B cell (primary cell): ENCODE measurements around the gene INO80C. TPM values are rescaled to one million over a fixed set of nuclear protein-coding genes. Genes with fewer than 3 reads are reported as not detected.

Experiments used
- ATAC-seq: fragments of 200-7000 bp; cut with Tn5 transposase; one replicate; pipeline ENCODE4 v1.10.0; 2021; ENCODE audit warnings: low read depth, mild to moderate bottlenecking, moderate number of reproducible peaks, moderate library complexity
- CTCF ChIA-PET: fragments of 350-600 bp; sonication (Branson Sonifier 250); formaldehyde crosslinking; loops from one replicate; lab custom pipeline; 2021; ENCODE audit warnings: antibody characterized with exemption, inconsistent platforms; lab: Charles Lee
- POLR2A ChIA-PET: fragments of 350-600 bp; sonication (Branson Sonifier 250); formaldehyde crosslinking; loops from one replicate; lab custom pipeline; 2021; ENCODE audit warnings: antibody characterized with exemption; lab: Charles Lee
- DNase-seq: peaks from one replicate; pipeline ENCODE4 v3.0.0; 2013
- H2AFZ ChIP-seq: 2 replicates; pipeline ENCODE4 v1.6.1; 2012; ENCODE audit warnings: mild to moderate bottlenecking, low read depth, low read length; ENCODE audit not compliant: insufficient read depth, poor library complexity, severe bottlenecking
- H3K27ac ChIP-seq, 2 donors: 1 replicate in 1 of 2; 2 replicates in 1 of 2; pipeline ENCODE4 v1.5.1; 2012 to 2013; ENCODE audit warnings: low read length in 2 of 2, mild to moderate bottlenecking in 2 of 2, moderate library complexity in 1 of 2
- H3K27me3 ChIP-seq, 4 experiments: fragments of 200-600 bp in 1 of 4; sonication (generic) in 1 of 4; replicated peaks in 1 of 4; 1 replicate in 2 of 4; 2 replicates in 2 of 4; pipeline versions ENCODE4 v1.6.1 to v1.7.0; 2013 to 2016; ENCODE audit warnings: low read length in 3 of 4, mild to moderate bottlenecking in 2 of 4, mixed read lengths in 1 of 4, moderate library complexity in 1 of 4; ENCODE audit not compliant: insufficient read depth in 4 of 4, control insufficient read depth in 3 of 4; ENCODE audit errors: control extremely low read depth in 1 of 4
- H3K36me3 ChIP-seq, 2 experiments: replicated peaks in 1 of 2; 1 replicate in 1 of 2; 2 replicates in 1 of 2; pipeline versions ENCODE4 v1.6.1 to v1.7.1; 2013; ENCODE audit warnings: low read length in 1 of 2; ENCODE audit not compliant: insufficient read depth in 2 of 2, control insufficient read depth in 1 of 2; ENCODE audit errors: control extremely low read depth in 1 of 2, extremely low read depth in 1 of 2
- H3K4me1 ChIP-seq, 2 donors: fragments of 200-600 bp in 1 of 2; sonication (generic) in 1 of 2; 1 replicate in 1 of 2; 2 replicates in 1 of 2; pipeline versions ENCODE4 v1.5.1 to v1.6.1; 2013 to 2017; ENCODE audit warnings: low read length in 2 of 2; ENCODE audit not compliant: control insufficient read depth in 2 of 2, insufficient read depth in 2 of 2
- H3K4me2 ChIP-seq: replicated peaks from 2 replicates; pipeline ENCODE3; 2012; ENCODE audit warnings: mild to moderate bottlenecking, low read depth, low read length; ENCODE audit not compliant: poor library complexity, severe bottlenecking
- H3K4me3 ChIP-seq, 5 experiments: fragments of 200-600 bp in 1 of 5; sonication (generic) in 1 of 5; 1 replicate in 3 of 5; 2 replicates in 2 of 5; pipeline versions ENCODE4 v1.5.1 to v1.7.0; 2011 to 2016; ENCODE audit warnings: low read length in 4 of 5, mild to moderate bottlenecking in 4 of 5, low read depth in 2 of 5, control low read depth in 1 of 5, moderate library complexity in 1 of 5; ENCODE audit not compliant: insufficient read depth in 1 of 5; ENCODE audit errors: control extremely low read depth in 1 of 5, extremely low read depth in 1 of 5
- H3K79me2 ChIP-seq: fragments of 200-600 bp; sonication (generic); one replicate; pipeline ENCODE4 v1.6.0; 2016; ENCODE audit warnings: low read length; ENCODE audit not compliant: control insufficient read depth, insufficient read depth
- H3K9ac ChIP-seq: fragments of 200-600 bp; sonication (generic); 2 replicates; pipeline ENCODE4 v1.6.1; 2017; ENCODE audit warnings: mild to moderate bottlenecking, low read length, moderate library complexity
- H3K9me3 ChIP-seq, 3 donors: one replicate each; pipeline versions ENCODE4 v1.6.1 to v1.7.1; 2013; ENCODE audit warnings: low read length in 2 of 3; ENCODE audit not compliant: control insufficient read depth in 2 of 3, insufficient read depth in 1 of 3; ENCODE audit errors: control extremely low read depth in 1 of 3
- H4K20me1 ChIP-seq: 2 replicates; pipeline ENCODE4 v1.6.0; 2012; ENCODE audit warnings: mild to moderate bottlenecking, low read length; ENCODE audit not compliant: insufficient read depth, control insufficient read depth, poor library complexity, severe bottlenecking
- H3K27ac Mint-ChIP-seq: one replicate; pipeline ENCODE4 v1.8.0; 2021; ENCODE audit warnings: mixed read lengths
- H3K27me3 Mint-ChIP-seq: one replicate; pipeline ENCODE4 v1.8.0; 2021; ENCODE audit warnings: mixed read lengths
- H3K4me1 Mint-ChIP-seq: one replicate; pipeline ENCODE4 v1.8.0; 2021; ENCODE audit warnings: mixed read lengths
- H3K4me3 Mint-ChIP-seq: one replicate; pipeline ENCODE4 v1.8.0; 2021; ENCODE audit warnings: mixed read lengths
- H3K9me3 Mint-ChIP-seq: one replicate; pipeline ENCODE4 v1.8.0; 2022; ENCODE audit warnings: mixed read lengths; ENCODE audit not compliant: insufficient read depth
- EZH2 ChIP-seq: IDR thresholded peaks from 2 replicates; pipeline ENCODE4 v1.6.1; 2012; ENCODE audit warnings: borderline replicate concordance, low read depth, mild to moderate bottlenecking, moderate library complexity, low read length; ENCODE audit not compliant: insufficient read depth, poor library complexity, severe bottlenecking
- WGBS: methylation state at CpG from one replicate; pipeline ENCODE4 v1.1.5; 2013; ENCODE audit warnings: missing lambda C conversion rate; ENCODE audit not compliant: insufficient coverage; 5-methylcytosine and 5-hydroxymethylcytosine counted together
- intact Hi-C: fragments of 100-400 bp; cut with micrococcal nuclease; formaldehyde crosslinking; loops from one replicate; pipeline ENCODE4 v1.10.0; 2022
- polyA plus RNA-seq: library from polyadenylated mRNA; depleted of rRNA; stranded (reverse); fragments of >200 nt; gene quantifications from 2 replicates; pipeline ENCODE4 v1.2.3, GENCODE V29; 2012
- total RNA-seq, 2 donors: library from RNA; stranded (reverse); fragments of 120-200 nt in 1 of 2; gene quantifications; 1 replicate in 1 of 2; 2 replicates in 1 of 2; pipeline versions ENCODE4 v1.2.3 to v1.2.4, GENCODE V29; 2013 to 2022
- TF ChIP-seq, protein P1 (sequence below): fragments of 200-600 bp; IDR thresholded peaks from one replicate; pipeline ENCODE4 v1.8.0; 2022; ENCODE audit warnings: antibody characterized with exemption, mild to moderate bottlenecking

INO80C gene
- total and polyA plus RNA-seq, 2 donors (not counting 1 experiment from before 2014, with no cell fraction given) = 18.2 to 37.9 TPM

DNA sequence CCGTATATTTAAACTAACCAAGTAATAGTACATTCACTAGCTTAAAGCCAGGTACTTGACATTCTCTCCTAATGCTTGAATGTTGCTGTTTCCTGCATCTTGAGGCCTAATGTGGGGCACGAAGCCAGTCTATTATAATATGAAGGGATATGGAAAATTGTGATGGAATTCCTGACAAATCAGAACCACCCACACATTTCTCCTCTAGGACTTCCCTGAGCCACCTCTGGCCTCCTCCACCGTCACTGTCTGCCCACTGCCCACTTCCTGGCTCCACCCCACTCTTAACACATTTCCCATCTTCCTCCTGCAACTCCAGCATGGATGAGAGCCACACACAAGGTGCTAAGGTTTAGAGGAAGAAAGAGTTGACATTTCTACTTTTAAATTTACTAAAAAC is 19.0 kb upstream of the INO80C start:
- no peak overlapping the region for H3K4me2 ChIP-seq
- DNase-seq (no peak), ATAC-seq (no peak)
- no peaks in the 10 kb centered on the region for H3K9me3 ChIP-seq
- H3K27me3 Mint-ChIP-seq = peaks cover 6% of the 10 kb centered on the region
- no peaks in the 10 kb centered on the region for H3K36me3 ChIP-seq
- ChIA-PET POLR2A (no interaction called here), CTCF (no interaction called here)
- H3K27me3 ChIP-seq = no peaks in the 10 kb centered on the region
- intact Hi-C loops = no loop called here
- no peak overlapping the region for H3K4me3 ChIP-seq
- 0% methylated on average over 1 of the region's 3 CpGs for WGBS
- no peak overlapping the region for H3K27ac ChIP-seq
- H3K4me1 Mint-ChIP-seq = peaks cover 3% of the 10 kb centered on the region
- H3K4me1 ChIP-seq = peaks cover 4 to 5% of the 10 kb centered on the region in 2 donors
- no peaks in the 10 kb centered on the region for H3K79me2 ChIP-seq
- H2AFZ ChIP-seq = no peak overlapping the region
- no peaks in the 10 kb centered on the region for H3K9me3 Mint-ChIP-seq
- no peak overlapping the region for H3K27ac Mint-ChIP-seq
- H3K4me3 Mint-ChIP-seq = no peak overlapping the region
- H3K9ac ChIP-seq = no peak overlapping the region
- TF ChIP-seq, protein P1, sequence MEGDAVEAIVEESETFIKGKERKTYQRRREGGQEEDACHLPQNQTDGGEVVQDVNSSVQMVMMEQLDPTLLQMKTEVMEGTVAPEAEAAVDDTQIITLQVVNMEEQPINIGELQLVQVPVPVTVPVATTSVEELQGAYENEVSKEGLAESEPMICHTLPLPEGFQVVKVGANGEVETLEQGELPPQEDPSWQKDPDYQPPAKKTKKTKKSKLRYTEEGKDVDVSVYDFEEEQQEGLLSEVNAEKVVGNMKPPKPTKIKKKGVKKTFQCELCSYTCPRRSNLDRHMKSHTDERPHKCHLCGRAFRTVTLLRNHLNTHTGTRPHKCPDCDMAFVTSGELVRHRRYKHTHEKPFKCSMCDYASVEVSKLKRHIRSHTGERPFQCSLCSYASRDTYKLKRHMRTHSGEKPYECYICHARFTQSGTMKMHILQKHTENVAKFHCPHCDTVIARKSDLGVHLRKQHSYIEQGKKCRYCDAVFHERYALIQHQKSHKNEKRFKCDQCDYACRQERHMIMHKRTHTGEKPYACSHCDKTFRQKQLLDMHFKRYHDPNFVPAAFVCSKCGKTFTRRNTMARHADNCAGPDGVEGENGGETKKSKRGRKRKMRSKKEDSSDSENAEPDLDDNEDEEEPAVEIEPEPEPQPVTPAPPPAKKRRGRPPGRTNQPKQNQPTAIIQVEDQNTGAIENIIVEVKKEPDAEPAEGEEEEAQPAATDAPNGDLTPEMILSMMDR = no peak
- no peak for TF ChIP-seq EZH2
- H4K20me1 ChIP-seq = no peaks in the 10 kb centered on the region

DNA sequence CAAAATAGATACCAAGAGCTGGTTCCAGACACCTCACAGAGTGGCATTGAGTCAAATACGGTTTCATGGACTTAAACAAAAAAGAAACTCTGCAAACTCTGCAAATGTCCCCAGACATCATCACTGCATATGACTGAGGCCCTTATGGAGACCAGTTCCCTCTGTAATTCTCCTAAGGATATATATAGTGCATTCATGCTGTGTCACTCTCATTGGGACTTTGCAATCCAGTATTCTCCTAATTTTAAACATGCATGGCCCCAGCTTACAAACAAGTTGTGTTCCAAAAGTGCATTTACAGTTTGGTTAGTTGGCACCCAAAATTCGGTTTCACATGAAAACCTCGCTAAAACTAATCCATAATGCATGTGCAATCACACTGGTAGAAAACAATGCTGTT is 18.6 kb upstream of the INO80C start:
- H3K27me3 ChIP-seq = no peaks in the 10 kb centered on the region
- H3K4me1 ChIP-seq = peaks cover 8 to 9% of the 10 kb centered on the region in 2 donors
- H3K27ac ChIP-seq = no peak overlapping the region
- no peak overlapping the region for H3K4me3 ChIP-seq
- TF ChIP-seq, protein P1 = no peak
- TF ChIP-seq EZH2 = no peak
- H3K9me3 ChIP-seq = no peaks in the 10 kb centered on the region
- no peak overlapping the region for H2AFZ ChIP-seq
- no CpG with 5 or more reads among the region's 3 CpGs for WGBS
- no peaks in the 10 kb centered on the region for H4K20me1 ChIP-seq
- H3K36me3 ChIP-seq = no peaks in the 10 kb centered on the region
- no peaks in the 10 kb centered on the region for H3K79me2 ChIP-seq
- intact Hi-C loops = no loop called here
- no peak overlapping the region for H3K4me2 ChIP-seq
- CTCF ChIA-PET = no interaction called here
- H3K9ac ChIP-seq = no peak overlapping the region
- H3K4me1 Mint-ChIP-seq = peaks cover 8% of the 10 kb centered on the region
- peaks cover under 1% of the 10 kb centered on the region for H3K9me3 Mint-ChIP-seq
- DNase-seq = no peak
- POLR2A ChIA-PET = no interaction called here
- peaks cover 6% of the 10 kb centered on the region for H3K27me3 Mint-ChIP-seq
- no peak overlapping the region for H3K27ac Mint-ChIP-seq
- no peak overlapping the region for H3K4me3 Mint-ChIP-seq
- no peak for ATAC-seq
